ENCODE measurements around the gene GSDME.

GSDME gene

DNA sequence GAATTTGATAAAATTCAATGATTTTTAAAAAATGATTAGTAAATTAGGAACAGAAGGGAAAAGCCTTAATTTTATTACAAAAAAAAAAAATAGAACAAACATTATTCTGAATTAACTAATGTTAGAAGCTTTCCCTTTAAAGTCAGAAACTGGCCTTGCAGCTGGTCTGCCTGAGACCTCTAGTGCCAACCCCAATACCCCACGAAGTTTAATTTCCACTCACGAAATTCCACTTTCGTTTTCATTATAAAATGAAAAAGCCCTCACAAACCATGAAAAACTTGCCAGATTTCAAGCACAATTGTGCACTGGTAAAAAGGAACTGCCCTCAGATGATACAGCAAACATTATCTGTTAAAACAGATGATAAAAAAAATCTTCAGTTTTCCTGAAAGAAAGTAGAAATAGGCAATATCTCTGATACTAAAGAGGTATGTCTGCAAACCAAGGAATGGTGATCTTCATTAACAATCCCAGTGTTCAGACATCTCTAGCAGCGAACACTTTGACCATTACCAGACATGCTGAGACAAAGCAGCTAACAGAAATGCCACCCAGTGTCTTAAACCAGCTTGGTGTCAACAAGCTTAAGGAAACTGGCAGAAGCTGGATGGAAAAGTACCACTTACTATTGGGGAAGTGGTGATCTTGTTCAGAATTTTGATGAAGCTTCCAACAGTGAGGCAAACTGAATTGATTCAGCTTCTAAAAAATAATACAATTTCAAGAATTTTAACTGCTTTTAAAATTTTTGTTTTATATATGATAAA, 103.8 kb downstream of the GSDME start:
- DNase-seq (ENCODE audit: low read depth): no peak

- DNase-seq (ENCODE audit: low read depth): no peak
These were observed 104.9 kb downstream of the GSDME start for GRCh38 chr7:24652251-24652939.

All from fibroblast of the conjunctiva (primary cell).